OCI-LY3 (cell line): Measurements from ENCODE around the gene PGAP6.

Experiments used
- H2AFZ ChIP-seq: fragments of 200-600, 300-600 bp; shearing (Covaris generic); 2 replicates; pipeline ENCODE4 v1.6.0; 2014; ENCODE audit warnings: antibody characterized with exemption, low read depth, low read length
- H3K27ac ChIP-seq: fragments of 200-600, 300-600 bp; sonication (generic); 2 replicates; pipeline ENCODE4 v1.5.1; 2014; ENCODE audit warnings: mild to moderate bottlenecking, low read length, moderate library complexity, mixed read lengths
- H3K27me3 ChIP-seq: fragments of 200-600, 300-600 bp; sonication (generic); 2 replicates; pipeline ENCODE4 v1.6.1; 2014; ENCODE audit warnings: low read depth, low read length, mixed read lengths
- H3K36me3 ChIP-seq: fragments of 200-600, 300-600 bp; sonication (generic); replicated peaks from 2 replicates; pipeline ENCODE3; 2014; ENCODE audit warnings: low read depth, low read length, mixed read lengths
- H3K4me1 ChIP-seq: fragments of 300-600, 200-600 bp; sonication (generic); 2 replicates; pipeline ENCODE4 v1.6.1; 2014; ENCODE audit warnings: low read length, mixed read lengths
- H3K4me2 ChIP-seq: fragments of 200-600, 300-600 bp; sonication (generic); 2 replicates; pipeline ENCODE4 v1.6.1; 2014; ENCODE audit warnings: low read length, mixed read lengths
- H3K4me3 ChIP-seq: fragments of 300-600, 200-600 bp; sonication (generic); 2 replicates; pipeline ENCODE4 v1.5.1; 2014; ENCODE audit warnings: antibody characterized with exemption, mild to moderate bottlenecking, low read length, moderate library complexity
- H3K79me2 ChIP-seq: fragments of 300-600, 200-600 bp; shearing (Covaris generic); 2 replicates; pipeline ENCODE4 v1.6.1; 2014; ENCODE audit warnings: mild to moderate bottlenecking, low read length, mixed read lengths
- H3K9ac ChIP-seq: fragments of 300-600, 200-600 bp; shearing (Covaris generic); 2 replicates; pipeline ENCODE4 v1.6.0; 2014; ENCODE audit warnings: mild to moderate bottlenecking, low read length, moderate library complexity
- H3K9me3 ChIP-seq: fragments of 200-600, 300-600 bp; shearing (Covaris generic); 2 replicates; pipeline ENCODE4 v1.6.1; 2014; ENCODE audit warnings: low read length, mixed read lengths; ENCODE audit not compliant: insufficient read depth
- H4K20me1 ChIP-seq: fragments of 200-600, 300-600 bp; sonication (generic); 2 replicates; pipeline ENCODE4 v1.6.1; 2016; ENCODE audit warnings: low read length, mixed read lengths; ENCODE audit not compliant: insufficient read depth
- CTCF ChIP-seq: fragments of 200-600, 300-600 bp; sonication (generic); IDR thresholded peaks from 2 replicates; pipeline ENCODE4 v1.5.1; 2014; ENCODE audit warnings: antibody characterized with exemption, low read length, low read depth
- EZH2phosphoT487 ChIP-seq: fragments of 200-600 bp; shearing (Covaris generic); IDR thresholded peaks from 2 replicates; pipeline ENCODE4 v1.6.1; 2018; ENCODE audit warnings: antibody characterized with exemption, mixed run types, low read depth

The PGAP6 gene

GRCh38 chr16:426906-427249, 45.1 kb upstream of the PGAP6 start:
- TF ChIP-seq CTCF (no peak), EZH2phosphoT487 (no peak)
- peaks cover 11% of the 10 kb centered on the region for H3K27me3 ChIP-seq
- no peak overlapping the region for H3K27ac ChIP-seq
- peak overlapping the region; percentile 97 for H3K4me3 ChIP-seq
- peaks cover 17% of the 10 kb centered on the region for H3K4me1 ChIP-seq
- H3K9me3 ChIP-seq: no peaks in the 10 kb centered on the region
- H3K4me2 ChIP-seq: peak overlapping the region; percentile 86
- H2AFZ ChIP-seq: no peak overlapping the region
- H3K79me2 ChIP-seq: peaks cover 40% of the 10 kb centered on the region
- peak overlapping the region; percentile 70 for H3K9ac ChIP-seq
- H4K20me1 ChIP-seq: peaks cover 20% of the 10 kb centered on the region
- H3K36me3 ChIP-seq: peaks cover 4% of the 10 kb centered on the region

- Histone ChIP-seq H3K4me1 (peaks cover 17% of the 10 kb centered on the region), H3K79me2 (peaks cover 40% of the 10 kb centered on the region), H4K20me1 (peaks cover 20% of the 10 kb centered on the region), H3K27me3 (peaks cover 11% of the 10 kb centered on the region), H3K27ac (no peak overlapping the region), H3K4me3 (peak overlapping the region; percentile 97), H3K9me3 (no peaks in the 10 kb centered on the region), H3K36me3 (peaks cover 4% of the 10 kb centered on the region), H2AFZ (no peak overlapping the region), H3K4me2 (peak overlapping the region; percentile 86), H3K9ac (peak overlapping the region; percentile 70)
- TF ChIP-seq EZH2phosphoT487 (no peak), CTCF (no peak)
Observed at GRCh38 chr16:426115-426905, 44.5 kb upstream of the PGAP6 start.

GRCh38 chr16:425740-426114, 43.9 kb upstream of the PGAP6 start:
- Histone ChIP-seq H3K9ac (peak overlapping the region; percentile 70; the same call in 1 of the 2 replicates), H2AFZ (no peak overlapping the region), H3K4me3 (peak overlapping the region; percentile 97), H3K36me3 (peaks cover 4% of the 10 kb centered on the region), H3K4me1 (peaks cover 17% of the 10 kb centered on the region), H3K27ac (no peak overlapping the region), H3K4me2 (peak overlapping the region; percentile 87; the same call in 1 of the 2 replicates), H3K27me3 (peaks cover 11% of the 10 kb centered on the region), H4K20me1 (peaks cover 20% of the 10 kb centered on the region), H3K9me3 (no peaks in the 10 kb centered on the region), H3K79me2 (peaks cover 36% of the 10 kb centered on the region)
- no peak for TF ChIP-seq EZH2phosphoT487
- no peak for TF ChIP-seq CTCF

GRCh38 chr16:425082-425718, 43.4 kb upstream of the PGAP6 start, which contains the start of gene RAB11FIP3:
RAB11FIP3 (plus strand) TSS chr16:425649; CDS start chr16:426007, 358 bp downstream.
- TF ChIP-seq CTCF (peak; percentile 29), EZH2phosphoT487 (no peak)
- Histone ChIP-seq H3K9ac (peak within 1 kb of the TSS; percentile 70), H3K4me2 (peak within 1 kb of the TSS; percentile 87), H3K27ac (no peak within 1 kb of the TSS), H3K79me2 (peaks cover 32% of the 10 kb centered on the region), H4K20me1 (peaks cover 18% of the 10 kb centered on the region), H3K4me1 (peaks cover 17% of the 10 kb centered on the region), H3K9me3 (no peaks in the 10 kb centered on the region), H3K4me3 (peak within 1 kb of the TSS; percentile 97), H3K27me3 (peaks cover 11% of the 10 kb centered on the region), H3K36me3 (peaks cover 4% of the 10 kb centered on the region), H2AFZ (peak within 1 kb of the TSS; percentile 52)
